ENCODE data around the gene IFT20.

- TF ChIP-seq, protein P1, sequence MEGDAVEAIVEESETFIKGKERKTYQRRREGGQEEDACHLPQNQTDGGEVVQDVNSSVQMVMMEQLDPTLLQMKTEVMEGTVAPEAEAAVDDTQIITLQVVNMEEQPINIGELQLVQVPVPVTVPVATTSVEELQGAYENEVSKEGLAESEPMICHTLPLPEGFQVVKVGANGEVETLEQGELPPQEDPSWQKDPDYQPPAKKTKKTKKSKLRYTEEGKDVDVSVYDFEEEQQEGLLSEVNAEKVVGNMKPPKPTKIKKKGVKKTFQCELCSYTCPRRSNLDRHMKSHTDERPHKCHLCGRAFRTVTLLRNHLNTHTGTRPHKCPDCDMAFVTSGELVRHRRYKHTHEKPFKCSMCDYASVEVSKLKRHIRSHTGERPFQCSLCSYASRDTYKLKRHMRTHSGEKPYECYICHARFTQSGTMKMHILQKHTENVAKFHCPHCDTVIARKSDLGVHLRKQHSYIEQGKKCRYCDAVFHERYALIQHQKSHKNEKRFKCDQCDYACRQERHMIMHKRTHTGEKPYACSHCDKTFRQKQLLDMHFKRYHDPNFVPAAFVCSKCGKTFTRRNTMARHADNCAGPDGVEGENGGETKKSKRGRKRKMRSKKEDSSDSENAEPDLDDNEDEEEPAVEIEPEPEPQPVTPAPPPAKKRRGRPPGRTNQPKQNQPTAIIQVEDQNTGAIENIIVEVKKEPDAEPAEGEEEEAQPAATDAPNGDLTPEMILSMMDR (IDR thresholded peaks at IDR 0.05) = no peak
- TF ChIP-seq POLR2A (IDR thresholded peaks at IDR 0.05) = no peak
These were observed 43.4 kb downstream of the IFT20 start for GRCh38 chr17:28291780-28292330.

Measured in stomach (tissue), 4 donors.